Stimulated activated CD8-positive, alpha-beta memory T cell treated with anti-CD3 and anti-CD28 coated beads, Interleukin-7, amount 100 ng/mL, for 1 hour (primary cell): ENCODE results near the gene GATC.
"Not testable (repeated sequence)": the region's sequence is repeated elsewhere in the genome, so short reads cannot be mapped to it uniquely, and the experiment has no call there.

Experiments used
- DNase-seq, 2 donors: peaks; one replicate each; pipeline ENCODE4 v3.0.0-alpha.2; 2020; ENCODE audit warnings: low read depth in 2 of 2

The GATC gene

GRCh38 chr12:120437735-120438494 is 8.3 kb upstream of the GATC start, which contains the start of gene COX6A1:
TSS of gene COX6A1 (plus strand) at chr12:120438113. CDS start at chr12:120438127, 14 bp downstream.
- peak; percentile 92 to 95 for DNase-seq

GRCh38 chr12:120438495-120439198 is 7.6 kb upstream of the GATC start:
- DNase-seq: no peak

GRCh38 chr12:120439646-120440247 is 6.5 kb upstream of the GATC start:
- DNase-seq: peak; percentile 45 to 51

GRCh38 chr12:120444676-120445075 is 1.6 kb upstream of the GATC start:
- DNase-seq: no peak

GRCh38 chr12:120446844-120447178 is 567 bp downstream of the GATC start:
- DNase-seq: not testable (repeated sequence)

- DNase-seq: no peak
Observed at GRCh38 chr12:120447992-120448391, 1.7 kb downstream of the GATC start.

GRCh38 chr12:120452524-120452923 is 6.3 kb downstream of the GATC start:
- not testable (repeated sequence) for DNase-seq

- no peak for DNase-seq
Observed at GRCh38 chr12:120453060-120453750, 7.0 kb downstream of the GATC start.

GRCh38 chr12:120453977-120454376 is 7.7 kb downstream of the GATC start:
- no peak for DNase-seq

GRCh38 chr12:120455302-120455701 is 9.1 kb downstream of the GATC start:
- no peak for DNase-seq

GRCh38 chr12:120457133-120457532 is 10.9 kb downstream of the GATC start:
- no peak for DNase-seq

- DNase-seq: no peak
Observed at GRCh38 chr12:120460157-120460556, 13.9 kb downstream of the GATC start.

- no peak for DNase-seq
Observed at GRCh38 chr12:120462099-120462640, 15.9 kb downstream of the GATC start.

GRCh38 chr12:120463712-120464111 is 17.5 kb downstream of the GATC start:
- no peak for DNase-seq

- no peak for DNase-seq
Observed at GRCh38 chr12:120465756-120466155, 19.5 kb downstream of the GATC start.

- DNase-seq: no peak
Observed at GRCh38 chr12:120466560-120467315, 20.5 kb downstream of the GATC start.

- DNase-seq: no peak
Observed at GRCh38 chr12:120467439-120467838, 21.2 kb downstream of the GATC start.

GRCh38 chr12:120468325-120468820 is 22.1 kb downstream of the GATC start:
- DNase-seq: no peak

- DNase-seq: peak in 1 of 2 donors; percentile 23
Observed at GRCh38 chr12:120468821-120469449, 22.7 kb downstream of the GATC start.

GRCh38 chr12:120469450-120470149 is 23.4 kb downstream of the GATC start, which contains the start of gene SRSF9:
TSS of gene SRSF9 (minus strand) at chr12:120469748. CDS start at chr12:120469609, 139 bp downstream.
- peak; percentile 94 to 97 for DNase-seq
